K562 (cell line): Measurements from ENCODE around the gene NOD1. TPM values are rescaled to one million over a fixed set of nuclear protein-coding genes. Genes with fewer than 3 reads are reported as not detected.

ENCODE experiments used
- ARNT ChIP-seq, 2 experiments: fragments of 450-650 bp; IDR thresholded peaks; 2 replicates each; pipeline ENCODE4 v1.6.1; 2016; ENCODE audit warnings: mild to moderate bottlenecking in 1 of 2
- CTCF ChIP-seq, 3 experiments: IDR thresholded peaks in 2 of 3; conservative IDR thresholded peaks in 1 of 3; 2 replicates each; pipeline ENCODE4 v1.5.1; 2011 to 2012; ENCODE audit warnings: low read length in 3 of 3, mild to moderate bottlenecking in 3 of 3, control low read depth in 2 of 3, improper control_type of control experiment in 1 of 3, inconsistent platforms in 1 of 3, low read depth in 1 of 3, mixed read lengths in 1 of 3, moderate library complexity in 1 of 3; ENCODE audit not compliant: insufficient read depth in 2 of 3
- ESRRB ChIP-seq: fragments of 250-450 bp; sonication (Bioruptor Pico); IDR thresholded peaks from 2 replicates; pipeline ENCODE4 v1.5.0; 2020; ENCODE audit warnings: mild to moderate bottlenecking, moderate library complexity, borderline replicate concordance
- HNRNPK ChIP-seq: fragments of 200-400 bp; formaldehyde crosslinking; IDR thresholded peaks from one replicate; pipeline ENCODE4 v1.6.1; 2018; ENCODE audit warnings: mild to moderate bottlenecking, low read depth, low read length; ENCODE audit not compliant: poor library complexity, severe bottlenecking
- PURB ChIP-seq: sonication (generic); formaldehyde crosslinking; IDR thresholded peaks from 2 replicates; pipeline ENCODE4 v1.9.0; 2021; ENCODE audit warnings: low read depth, mild to moderate bottlenecking, missing genetic modification reagents
- RBM15 ChIP-seq: fragments of 200-400 bp; formaldehyde crosslinking; IDR thresholded peaks from 2 replicates; pipeline ENCODE4 v1.6.1; 2018; ENCODE audit warnings: mild to moderate bottlenecking, low read length, moderate library complexity; ENCODE audit not compliant: insufficient read depth
- RHOXF2B ChIP-seq: fragments of 250-450 bp; sonication (Bioruptor Pico); conservative IDR thresholded peaks from 2 replicates; pipeline ENCODE4 v1.5.1; 2021
- SMARCB1 ChIP-seq: IDR thresholded peaks from 2 replicates; pipeline ENCODE4 v1.6.1; 2011; ENCODE audit warnings: improper control_type of control experiment, low read depth; ENCODE audit not compliant: insufficient read length
- TAL1 ChIP-seq: fragments of 450-650 bp; IDR thresholded peaks from 2 replicates; pipeline ENCODE4 v1.6.1; 2016; ENCODE audit warnings: mild to moderate bottlenecking
- TARDBP ChIP-seq: fragments of 450-650 bp; IDR thresholded peaks from 2 replicates; pipeline ENCODE4 v1.6.1; 2016
- ZNF146 ChIP-seq: IDR thresholded peaks from one replicate; pipeline ENCODE4 v1.6.1; 2018; ENCODE audit warnings: missing compliant biosample characterization; ENCODE audit not compliant: unreplicated experiment
- polyA plus RNA-seq, 8 experiments: library from polyadenylated mRNA; depleted of rRNA in 4 of 8; stranded (reverse) in 5 of 8; unstranded in 3 of 8; fragments of >200 nt; fragmentation: Nextera tagmentation in 2 of 8; fragmentation: Illumina TruSeq in 1 of 8; extraction: Ambion mirVana in 2 of 8; extraction: Trizol in 1 of 8; gene quantifications; 2 replicates each; pipeline versions ENCODE4 v1.2.1 to v1.2.3, GENCODE V29; 2011 to 2014; ENCODE audit warnings: inconsistent platforms in 1 of 8, missing spikeins in 1 of 8
- total RNA-seq, 7 experiments: library from RNA; depleted of rRNA in 6 of 7; stranded (reverse); fragments of >200 nt in 6 of 7; fragmentation: Illumina TruSeq in 2 of 7; extraction: Trizol in 2 of 7; gene quantifications; 2 replicates each; pipeline versions ENCODE4 v1.2.1 to v1.2.3, GENCODE V29; 2011 to 2021; ENCODE audit warnings: low replicate concordance in 1 of 7
- TF ChIP-seq, protein P1 (sequence below): fragments of 200-600 bp; sonication (generic); IDR thresholded peaks from one replicate; pipeline ENCODE4 v1.6.1; 2012; ENCODE audit warnings: mild to moderate bottlenecking, low read depth, low read length, inconsistent platforms
- TF ChIP-seq, protein P2 (sequence below): fragments of 450-650 bp; IDR thresholded peaks from one replicate; pipeline ENCODE4 v1.6.1; 2018; ENCODE audit warnings: mild to moderate bottlenecking, moderate library complexity; ENCODE audit not compliant: partially characterized antibody

NOD1 gene
- total and polyA plus RNA-seq, 9 of the 15 experiments (the other 6 are each of a cell fraction or from before 2014, with no cell fraction given) = 0.34 to 7.1 (median 4.7) TPM

GRCh38 chr7:30470163-30470770 lies 8.3 kb downstream of the NOD1 start (continued):
- peak in 1 of 2 experiments; percentile 65; a peak in 1 of 4 replicates for TF ChIP-seq ARNT (IDR thresholded peaks at IDR 0.05)
- no peak for TF ChIP-seq RHOXF2B
- no peak for TF ChIP-seq SMARCB1
- TF ChIP-seq, protein P1, sequence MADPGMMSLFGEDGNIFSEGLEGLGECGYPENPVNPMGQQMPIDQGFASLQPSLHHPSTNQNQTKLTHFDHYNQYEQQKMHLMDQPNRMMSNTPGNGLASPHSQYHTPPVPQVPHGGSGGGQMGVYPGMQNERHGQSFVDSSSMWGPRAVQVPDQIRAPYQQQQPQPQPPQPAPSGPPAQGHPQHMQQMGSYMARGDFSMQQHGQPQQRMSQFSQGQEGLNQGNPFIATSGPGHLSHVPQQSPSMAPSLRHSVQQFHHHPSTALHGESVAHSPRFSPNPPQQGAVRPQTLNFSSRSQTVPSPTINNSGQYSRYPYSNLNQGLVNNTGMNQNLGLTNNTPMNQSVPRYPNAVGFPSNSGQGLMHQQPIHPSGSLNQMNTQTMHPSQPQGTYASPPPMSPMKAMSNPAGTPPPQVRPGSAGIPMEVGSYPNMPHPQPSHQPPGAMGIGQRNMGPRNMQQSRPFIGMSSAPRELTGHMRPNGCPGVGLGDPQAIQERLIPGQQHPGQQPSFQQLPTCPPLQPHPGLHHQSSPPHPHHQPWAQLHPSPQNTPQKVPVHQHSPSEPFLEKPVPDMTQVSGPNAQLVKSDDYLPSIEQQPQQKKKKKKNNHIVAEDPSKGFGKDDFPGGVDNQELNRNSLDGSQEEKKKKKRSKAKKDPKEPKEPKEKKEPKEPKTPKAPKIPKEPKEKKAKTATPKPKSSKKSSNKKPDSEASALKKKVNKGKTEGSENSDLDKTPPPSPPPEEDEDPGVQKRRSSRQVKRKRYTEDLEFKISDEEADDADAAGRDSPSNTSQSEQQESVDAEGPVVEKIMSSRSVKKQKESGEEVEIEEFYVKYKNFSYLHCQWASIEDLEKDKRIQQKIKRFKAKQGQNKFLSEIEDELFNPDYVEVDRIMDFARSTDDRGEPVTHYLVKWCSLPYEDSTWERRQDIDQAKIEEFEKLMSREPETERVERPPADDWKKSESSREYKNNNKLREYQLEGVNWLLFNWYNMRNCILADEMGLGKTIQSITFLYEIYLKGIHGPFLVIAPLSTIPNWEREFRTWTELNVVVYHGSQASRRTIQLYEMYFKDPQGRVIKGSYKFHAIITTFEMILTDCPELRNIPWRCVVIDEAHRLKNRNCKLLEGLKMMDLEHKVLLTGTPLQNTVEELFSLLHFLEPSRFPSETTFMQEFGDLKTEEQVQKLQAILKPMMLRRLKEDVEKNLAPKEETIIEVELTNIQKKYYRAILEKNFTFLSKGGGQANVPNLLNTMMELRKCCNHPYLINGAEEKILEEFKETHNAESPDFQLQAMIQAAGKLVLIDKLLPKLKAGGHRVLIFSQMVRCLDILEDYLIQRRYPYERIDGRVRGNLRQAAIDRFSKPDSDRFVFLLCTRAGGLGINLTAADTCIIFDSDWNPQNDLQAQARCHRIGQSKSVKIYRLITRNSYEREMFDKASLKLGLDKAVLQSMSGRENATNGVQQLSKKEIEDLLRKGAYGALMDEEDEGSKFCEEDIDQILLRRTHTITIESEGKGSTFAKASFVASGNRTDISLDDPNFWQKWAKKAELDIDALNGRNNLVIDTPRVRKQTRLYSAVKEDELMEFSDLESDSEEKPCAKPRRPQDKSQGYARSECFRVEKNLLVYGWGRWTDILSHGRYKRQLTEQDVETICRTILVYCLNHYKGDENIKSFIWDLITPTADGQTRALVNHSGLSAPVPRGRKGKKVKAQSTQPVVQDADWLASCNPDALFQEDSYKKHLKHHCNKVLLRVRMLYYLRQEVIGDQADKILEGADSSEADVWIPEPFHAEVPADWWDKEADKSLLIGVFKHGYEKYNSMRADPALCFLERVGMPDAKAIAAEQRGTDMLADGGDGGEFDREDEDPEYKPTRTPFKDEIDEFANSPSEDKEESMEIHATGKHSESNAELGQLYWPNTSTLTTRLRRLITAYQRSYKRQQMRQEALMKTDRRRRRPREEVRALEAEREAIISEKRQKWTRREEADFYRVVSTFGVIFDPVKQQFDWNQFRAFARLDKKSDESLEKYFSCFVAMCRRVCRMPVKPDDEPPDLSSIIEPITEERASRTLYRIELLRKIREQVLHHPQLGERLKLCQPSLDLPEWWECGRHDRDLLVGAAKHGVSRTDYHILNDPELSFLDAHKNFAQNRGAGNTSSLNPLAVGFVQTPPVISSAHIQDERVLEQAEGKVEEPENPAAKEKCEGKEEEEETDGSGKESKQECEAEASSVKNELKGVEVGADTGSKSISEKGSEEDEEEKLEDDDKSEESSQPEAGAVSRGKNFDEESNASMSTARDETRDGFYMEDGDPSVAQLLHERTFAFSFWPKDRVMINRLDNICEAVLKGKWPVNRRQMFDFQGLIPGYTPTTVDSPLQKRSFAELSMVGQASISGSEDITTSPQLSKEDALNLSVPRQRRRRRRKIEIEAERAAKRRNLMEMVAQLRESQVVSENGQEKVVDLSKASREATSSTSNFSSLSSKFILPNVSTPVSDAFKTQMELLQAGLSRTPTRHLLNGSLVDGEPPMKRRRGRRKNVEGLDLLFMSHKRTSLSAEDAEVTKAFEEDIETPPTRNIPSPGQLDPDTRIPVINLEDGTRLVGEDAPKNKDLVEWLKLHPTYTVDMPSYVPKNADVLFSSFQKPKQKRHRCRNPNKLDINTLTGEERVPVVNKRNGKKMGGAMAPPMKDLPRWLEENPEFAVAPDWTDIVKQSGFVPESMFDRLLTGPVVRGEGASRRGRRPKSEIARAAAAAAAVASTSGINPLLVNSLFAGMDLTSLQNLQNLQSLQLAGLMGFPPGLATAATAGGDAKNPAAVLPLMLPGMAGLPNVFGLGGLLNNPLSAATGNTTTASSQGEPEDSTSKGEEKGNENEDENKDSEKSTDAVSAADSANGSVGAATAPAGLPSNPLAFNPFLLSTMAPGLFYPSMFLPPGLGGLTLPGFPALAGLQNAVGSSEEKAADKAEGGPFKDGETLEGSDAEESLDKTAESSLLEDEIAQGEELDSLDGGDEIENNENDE = peak; percentile 69
- TF ChIP-seq RBM15 = no peak
- peak; percentile 61 for TF ChIP-seq TAL1
- TF ChIP-seq, protein P2, sequence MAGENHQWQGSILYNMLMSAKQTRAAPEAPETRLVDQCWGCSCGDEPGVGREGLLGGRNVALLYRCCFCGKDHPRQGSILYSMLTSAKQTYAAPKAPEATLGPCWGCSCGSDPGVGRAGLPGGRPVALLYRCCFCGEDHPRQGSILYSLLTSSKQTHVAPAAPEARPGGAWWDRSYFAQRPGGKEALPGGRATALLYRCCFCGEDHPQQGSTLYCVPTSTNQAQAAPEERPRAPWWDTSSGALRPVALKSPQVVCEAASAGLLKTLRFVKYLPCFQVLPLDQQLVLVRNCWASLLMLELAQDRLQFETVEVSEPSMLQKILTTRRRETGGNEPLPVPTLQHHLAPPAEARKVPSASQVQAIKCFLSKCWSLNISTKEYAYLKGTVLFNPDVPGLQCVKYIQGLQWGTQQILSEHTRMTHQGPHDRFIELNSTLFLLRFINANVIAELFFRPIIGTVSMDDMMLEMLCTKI = no peak
- peak; percentile 38 to 56 (median 42); a peak in 5 of 6 replicates for TF ChIP-seq CTCF (IDR thresholded peaks at IDR 0.05 in 2 of 3, conservative IDR thresholded peaks at IDR 0.05 in 1 of 3; ENCODE audit: insufficient read depth in 2 of 3, low read depth in 1 of 3, low read length in 3 of 3)
- TF ChIP-seq ZNF146 (CRISPR knock-in tag) = no peak
- TF ChIP-seq PURB (CRISPR knock-in tag) = no peak
- no peak for TF ChIP-seq ESRRB (CRISPR knock-in tag)
- TF ChIP-seq TARDBP = peak; percentile 98
- no peak for TF ChIP-seq HNRNPK
